NCI-H345 treated with DMSO at 0.1 percent for 48 hours (cell line): ENCODE results near the gene OXSR1.
"Not testable (repeated sequence)": the region's sequence is repeated elsewhere in the genome, so short reads cannot be mapped to it uniquely, and the experiment has no call there.

Experiments used
- DNase-seq: peaks from one replicate; lab custom pipeline; 2025; ENCODE audit not compliant: unreplicated experiment; lab: John Stamatoyannopoulos, UW

OXSR1 gene

GRCh38 chr3:38127611-38128302, 37.6 kb upstream of the OXSR1 start:
- DNase-seq, result no peak

DNA sequence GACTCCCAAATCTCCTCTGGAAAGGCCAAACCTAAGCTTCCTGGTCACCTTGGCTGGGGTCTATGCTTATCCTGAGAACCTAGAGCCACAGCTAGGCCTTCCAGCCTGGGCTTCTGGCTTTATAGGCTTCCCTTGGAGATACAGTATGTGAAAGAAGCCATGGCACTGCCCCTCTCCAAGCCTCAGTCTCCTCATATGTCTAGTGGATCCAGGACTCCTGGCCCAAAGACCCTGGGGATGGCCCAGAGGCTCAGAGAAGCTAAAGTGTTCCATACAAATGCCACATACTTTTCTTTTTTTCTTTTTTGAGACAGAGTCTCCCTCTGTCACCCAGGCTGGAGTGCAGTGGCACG, 37.1 kb upstream of the OXSR1 start:
- no peak for DNase-seq

- no peak for DNase-seq
Measured at GRCh38 chr3:38129058-38129457, 36.3 kb upstream of the OXSR1 start.

- no peak for DNase-seq
Measured at GRCh38 chr3:38130631-38131065, 34.7 kb upstream of the OXSR1 start.

- DNase-seq, result no peak
Measured at GRCh38 chr3:38131621-38132369, 33.5 kb upstream of the OXSR1 start.

DNA sequence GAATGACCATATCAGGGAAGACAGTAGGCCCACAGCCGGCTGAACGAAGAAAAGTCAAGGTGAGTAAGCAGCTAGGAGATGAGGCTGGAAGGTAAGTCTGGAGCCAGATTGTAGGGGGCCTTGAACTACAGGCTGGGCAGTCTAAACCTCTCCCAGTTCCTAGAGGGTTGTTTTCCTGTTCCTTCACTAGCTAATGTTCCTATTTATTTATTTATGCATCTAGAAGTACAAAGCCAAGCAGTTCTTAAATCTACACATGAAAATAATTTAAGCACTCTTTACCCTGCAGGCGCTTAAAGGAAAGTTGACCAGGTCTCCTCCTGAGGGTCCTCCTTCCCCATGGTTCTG, 32.2 kb upstream of the OXSR1 start:
- no peak for DNase-seq

DNA sequence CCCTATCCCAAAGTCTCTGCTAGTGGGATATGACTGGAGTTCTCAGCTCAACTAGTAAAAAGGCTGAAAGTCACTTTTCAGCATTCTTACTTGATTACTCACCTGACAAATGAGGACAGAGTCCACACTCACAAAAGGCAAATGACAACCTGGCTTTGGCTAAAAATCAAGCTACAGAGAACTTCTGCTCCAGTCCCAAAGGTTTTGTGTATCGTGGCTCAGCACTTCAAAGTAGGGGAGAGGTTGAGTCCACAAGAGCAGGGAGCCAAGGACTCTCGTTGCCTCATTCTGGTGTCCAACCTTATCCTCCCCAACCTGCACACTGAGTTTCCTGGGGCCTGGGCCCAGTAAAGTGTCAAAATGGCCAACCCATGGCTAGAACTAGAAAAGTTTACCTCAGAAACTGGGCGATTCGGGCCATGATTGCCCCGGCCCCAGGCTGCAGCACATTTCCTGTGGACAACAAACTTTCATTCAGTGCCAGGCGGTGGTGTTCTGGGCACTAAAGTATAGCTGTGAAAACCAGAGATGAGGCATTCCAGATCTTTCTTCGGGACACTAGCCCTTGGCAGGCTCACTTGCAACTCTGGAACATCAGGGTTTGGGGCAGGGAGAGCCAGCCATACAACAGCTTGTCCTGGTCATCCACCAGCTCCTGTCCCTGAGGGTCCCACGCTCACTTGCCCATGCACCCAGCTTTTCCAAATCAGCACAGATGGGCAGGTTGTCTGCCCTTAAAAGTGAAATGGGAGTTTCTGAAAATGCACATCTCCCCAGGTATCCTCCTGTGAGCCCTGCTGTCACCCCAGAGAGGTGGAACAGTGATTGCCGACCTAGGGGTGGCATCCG, 31.6 kb upstream of the OXSR1 start:
- DNase-seq, result no peak

- not testable (repeated sequence) for DNase-seq
Measured at GRCh38 chr3:38134517-38135143, 30.7 kb upstream of the OXSR1 start.

GRCh38 chr3:38135621-38136277, 29.6 kb upstream of the OXSR1 start:
- DNase-seq, result not testable (repeated sequence)

- no peak for DNase-seq
Measured at GRCh38 chr3:38136393-38136776, 29.0 kb upstream of the OXSR1 start.

- DNase-seq, result peak; percentile 94
Measured at GRCh38 chr3:38136777-38137614, 28.3 kb upstream of the OXSR1 start, which contains the start of gene ACAA1. Gene ACAA1, minus strand, starts transcription at chr3:38137127. Its CDS starts 92 bp downstream, at chr3:38137035.

- peak; percentile 63 for DNase-seq
Measured at GRCh38 chr3:38137615-38138348, 27.6 kb upstream of the OXSR1 start.

DNA sequence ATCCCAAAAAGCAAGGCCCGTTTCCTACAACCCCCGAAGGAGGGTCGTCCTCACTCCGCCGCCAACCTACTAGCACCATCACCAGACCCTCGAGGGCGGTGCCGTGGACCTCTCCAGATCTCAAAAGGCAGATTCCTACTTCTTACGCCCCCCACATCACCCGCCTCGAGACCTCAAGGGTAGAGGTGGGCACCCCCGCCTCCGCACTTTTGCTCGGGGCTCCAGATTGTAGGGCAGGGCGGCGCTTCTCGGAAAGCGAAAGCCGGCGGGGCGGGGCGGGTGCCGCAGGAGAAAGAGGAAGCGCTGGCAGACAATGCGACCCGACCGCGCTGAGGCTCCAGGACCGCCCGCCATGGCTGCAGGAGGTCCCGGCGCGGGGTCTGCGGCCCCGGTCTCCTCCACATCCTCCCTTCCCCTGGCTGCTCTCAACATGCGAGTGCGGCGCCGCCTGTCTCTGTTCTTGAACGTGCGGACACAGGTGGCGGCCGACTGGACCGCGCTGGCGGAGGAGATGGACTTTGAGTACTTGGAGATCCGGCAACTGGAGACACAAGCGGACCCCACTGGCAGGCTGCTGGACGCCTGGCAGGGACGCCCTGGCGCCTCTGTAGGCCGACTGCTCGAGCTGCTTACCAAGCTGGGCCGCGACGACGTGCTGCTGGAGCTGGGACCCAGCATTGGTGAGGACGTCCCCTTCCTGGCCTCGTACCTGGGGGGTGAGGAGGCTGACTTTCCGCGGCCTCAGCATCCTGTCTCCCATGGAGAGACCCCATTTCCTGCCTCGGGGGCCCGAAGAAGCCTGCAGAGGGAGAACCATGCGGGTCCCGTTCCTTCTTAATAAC, 26.8 kb upstream of the OXSR1 start, which contains the start of gene MYD88:
Gene MYD88, plus strand, starts transcription at position 313 of the 842 bp plus-strand sequence. Its CDS starts 40 bp downstream, at position 353.
- no peak for DNase-seq

- no peak for DNase-seq
Measured at GRCh38 chr3:38139191-38139590, 26.1 kb upstream of the OXSR1 start.

DNA sequence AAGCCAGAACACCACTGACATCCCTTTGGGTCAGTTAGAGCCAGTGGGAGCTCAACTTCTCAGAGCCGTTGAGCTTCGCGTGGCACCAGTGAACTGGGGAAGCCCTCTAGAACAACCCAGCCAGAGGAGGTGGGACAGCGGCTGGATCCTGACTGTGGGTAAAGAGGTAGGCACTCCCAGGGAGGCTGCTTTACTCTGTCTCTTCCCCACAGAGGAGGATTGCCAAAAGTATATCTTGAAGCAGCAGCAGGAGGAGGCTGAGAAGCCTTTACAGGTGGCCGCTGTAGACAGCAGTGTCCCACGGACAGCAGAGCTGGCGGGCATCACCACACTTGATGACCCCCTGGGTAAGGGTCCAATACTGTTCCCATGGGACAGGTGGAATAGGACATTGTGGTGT, 25.7 kb upstream of the OXSR1 start:
- DNase-seq, result no peak

GRCh38 chr3:38140326-38141172, 24.8 kb upstream of the OXSR1 start:
- no peak for DNase-seq
